Mucosa of descending colon (tissue), 3 donors: ENCODE data around the gene OR56A3. TPM values are rescaled to one million over a fixed set of nuclear protein-coding genes. Genes with fewer than 3 reads are reported as not detected.
A peak's percentile ranks its signal among the peaks of the same experiment; 100 is the strongest.

ENCODE experiments used
- ATAC-seq: fragments of 200-7000 bp; cut with Tn5 transposase; one replicate; pipeline ENCODE4 v1.9.1; 2020; ENCODE audit warnings: mild to moderate bottlenecking, moderate library complexity
- DNase-seq, 3 donors: peaks; one replicate each; pipeline ENCODE4 v3.0.0-alpha.2; 2020
- H3K36me3 ChIP-seq: fragments of 200-600 bp; one replicate; pipeline ENCODE4 v1.8.0; 2021; ENCODE audit warnings: low read depth, mild to moderate bottlenecking
- H3K4me1 ChIP-seq: fragments of 200-600 bp; one replicate; pipeline ENCODE4 v1.8.0; 2021; ENCODE audit warnings: low read depth, mild to moderate bottlenecking
- H3K4me3 ChIP-seq: fragments of 200-600 bp; one replicate; pipeline ENCODE4 v1.8.0; 2021; ENCODE audit warnings: mild to moderate bottlenecking
- H3K9me3 ChIP-seq: fragments of 200-600 bp; one replicate; pipeline ENCODE4 v1.8.0; 2021; ENCODE audit warnings: mild to moderate bottlenecking
- intact Hi-C, 2 donors: fragments of 100-400 bp; cut with DNase I in 1 of 2; cut with micrococcal nuclease in 1 of 2; formaldehyde crosslinking; loops; one replicate each; pipeline versions ENCODE4 v1.11.0 to v1.11.1; 2022; cut with DNase I, micrococcal nuclease
- total RNA-seq, 3 donors: library from RNA; stranded (reverse); fragmentation: NEBNext Ultra II Directional in 2 of 3; extraction: Animal tissue kit (Norgen Biotek cat#: 25700) in 2 of 3; gene quantifications; one replicate each; pipeline versions ENCODE4 v1.2.1 to v1.2.4, GENCODE V29; 2021 to 2023
- TF ChIP-seq, protein P1 (sequence below): fragments of 200-600 bp; IDR thresholded peaks from one replicate; pipeline ENCODE4 v1.8.0; 2022; ENCODE audit warnings: antibody characterized with exemption, mild to moderate bottlenecking
- donor health status: DM: no; HTN: no; CAD: no; lungs with moderate emphysema.
- donor health status: DM: no; HTN: no; CAD: no.
- donor health status: DM: no; HTN: yes; CAD: no.

OR56A3 gene
- total RNA-seq, 3 donors from 2014 or later: not detected

GRCh38 chr11:5994791-5995190 lies 52.7 kb downstream of the OR56A3 start:
- H3K4me3 ChIP-seq: no peak overlapping the region
- peak in 1 of 3 donors; percentile 7 for DNase-seq
- intact Hi-C loops: no loop called here
- no peak for ATAC-seq
- no peaks in the 10 kb centered on the region for H3K36me3 ChIP-seq
- no peaks in the 10 kb centered on the region for H3K9me3 ChIP-seq
- no peaks in the 10 kb centered on the region for H3K4me1 ChIP-seq
- TF ChIP-seq, protein P1, sequence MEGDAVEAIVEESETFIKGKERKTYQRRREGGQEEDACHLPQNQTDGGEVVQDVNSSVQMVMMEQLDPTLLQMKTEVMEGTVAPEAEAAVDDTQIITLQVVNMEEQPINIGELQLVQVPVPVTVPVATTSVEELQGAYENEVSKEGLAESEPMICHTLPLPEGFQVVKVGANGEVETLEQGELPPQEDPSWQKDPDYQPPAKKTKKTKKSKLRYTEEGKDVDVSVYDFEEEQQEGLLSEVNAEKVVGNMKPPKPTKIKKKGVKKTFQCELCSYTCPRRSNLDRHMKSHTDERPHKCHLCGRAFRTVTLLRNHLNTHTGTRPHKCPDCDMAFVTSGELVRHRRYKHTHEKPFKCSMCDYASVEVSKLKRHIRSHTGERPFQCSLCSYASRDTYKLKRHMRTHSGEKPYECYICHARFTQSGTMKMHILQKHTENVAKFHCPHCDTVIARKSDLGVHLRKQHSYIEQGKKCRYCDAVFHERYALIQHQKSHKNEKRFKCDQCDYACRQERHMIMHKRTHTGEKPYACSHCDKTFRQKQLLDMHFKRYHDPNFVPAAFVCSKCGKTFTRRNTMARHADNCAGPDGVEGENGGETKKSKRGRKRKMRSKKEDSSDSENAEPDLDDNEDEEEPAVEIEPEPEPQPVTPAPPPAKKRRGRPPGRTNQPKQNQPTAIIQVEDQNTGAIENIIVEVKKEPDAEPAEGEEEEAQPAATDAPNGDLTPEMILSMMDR: no peak

Other genes starting within 250 kb of the OR56A3 start
- not detected for gene OR56B1, start 205.8 kb upstream of the OR56A3 start, total RNA-seq
- not detected for gene OR52N4, start 188.0 kb upstream of the OR56A3 start, total RNA-seq
- gene OR52N5, start 158.9 kb upstream of the OR56A3 start, total RNA-seq: not detected
- not detected for gene OR52N1, start 151.0 kb upstream of the OR56A3 start, total RNA-seq
- gene OR52N2, start 133.3 kb upstream of the OR56A3 start, total RNA-seq: not detected
- not detected for gene OR52E6, start 100.4 kb upstream of the OR56A3 start, total RNA-seq
- gene OR52E8, start 84.6 kb upstream of the OR56A3 start, total RNA-seq: not detected
- not detected for gene OR52E4, start 61.6 kb upstream of the OR56A3 start, total RNA-seq
- gene OR52E5, start 49.0 kb upstream of the OR56A3 start, total RNA-seq: not detected
- not detected for gene OR56A5, start 26.2 kb downstream of the OR56A3 start, total RNA-seq
- not detected for gene OR52L1, start 44.7 kb downstream of the OR56A3 start, total RNA-seq
- under 1 TPM in 2 of 3 donors, not detected in 1; 0.10 to 0.20 TPM for gene OR56A4, start 64.7 kb downstream of the OR56A3 start, total RNA-seq
- under 1 TPM; 0.03 to 0.09 (median 0.05) TPM for gene OR56A1, start 88.5 kb downstream of the OR56A3 start, total RNA-seq
- gene OR56B4, start 165.4 kb downstream of the OR56A3 start, total RNA-seq: not detected
- gene OR52B2, start 228.1 kb downstream of the OR56A3 start, total RNA-seq: not detected